Activated B cell treated with CpG ODN at 0.5 μM for 24 hours (primary cell): ENCODE results near the gene EPSTI1. TPM values are rescaled to one million over a fixed set of nuclear protein-coding genes. Genes with fewer than 3 reads are reported as not detected.
"Not testable (repeated sequence)": the region's sequence is repeated elsewhere in the genome, so short reads cannot be mapped to it uniquely, and the experiment has no call there.

Experiments
- ATAC-seq: fragments of 200-7000 bp; cut with Tn5 transposase; one replicate; pipeline ENCODE4 v1.10.0; 2021; ENCODE audit warnings: low read depth, mild to moderate bottlenecking, moderate library complexity
- CTCF ChIA-PET: fragments of 350-600 bp; sonication (Branson Sonifier 250); formaldehyde crosslinking; loops from one replicate; lab custom pipeline; 2021; ENCODE audit warnings: antibody characterized with exemption; lab: Charles Lee
- POLR2A ChIA-PET: fragments of 350-600 bp; sonication (Branson Sonifier 250); formaldehyde crosslinking; loops from one replicate; lab custom pipeline; 2021; ENCODE audit warnings: antibody characterized with exemption; lab: Charles Lee
- DNase-seq: peaks from one replicate; pipeline ENCODE4 v3.0.0; 2022
- H3K27ac Mint-ChIP-seq: one replicate; pipeline ENCODE4 v1.8.0; 2020; ENCODE audit warnings: mixed read lengths
- H3K27me3 Mint-ChIP-seq: one replicate; pipeline ENCODE4 v1.8.0; 2021; ENCODE audit warnings: mixed read lengths
- H3K36me3 Mint-ChIP-seq: one replicate; pipeline ENCODE4 v1.8.0; 2021; ENCODE audit warnings: low read depth, mixed read lengths
- H3K4me1 Mint-ChIP-seq: one replicate; pipeline ENCODE4 v1.8.0; 2021; ENCODE audit warnings: mixed read lengths
- H3K4me3 Mint-ChIP-seq: one replicate; pipeline ENCODE4 v1.8.0; 2020; ENCODE audit warnings: mild to moderate bottlenecking, mixed read lengths
- H3K9me3 Mint-ChIP-seq: one replicate; pipeline ENCODE4 v1.8.0; 2020; ENCODE audit warnings: mixed read lengths
- intact Hi-C: fragments of 100-400 bp; cut with micrococcal nuclease; formaldehyde crosslinking; loops from one replicate; pipeline ENCODE4 v1.15.1; 2024
- total RNA-seq: library from RNA; stranded (reverse); gene quantifications from 2 replicates; pipeline ENCODE4 v1.2.3, GENCODE V29; 2022
- TF ChIP-seq, protein P1 (sequence below): fragments of 200-600 bp; IDR thresholded peaks from one replicate; pipeline ENCODE4 v1.8.0; 2022; ENCODE audit warnings: antibody characterized with exemption, mild to moderate bottlenecking

EPSTI1 gene, protein sequence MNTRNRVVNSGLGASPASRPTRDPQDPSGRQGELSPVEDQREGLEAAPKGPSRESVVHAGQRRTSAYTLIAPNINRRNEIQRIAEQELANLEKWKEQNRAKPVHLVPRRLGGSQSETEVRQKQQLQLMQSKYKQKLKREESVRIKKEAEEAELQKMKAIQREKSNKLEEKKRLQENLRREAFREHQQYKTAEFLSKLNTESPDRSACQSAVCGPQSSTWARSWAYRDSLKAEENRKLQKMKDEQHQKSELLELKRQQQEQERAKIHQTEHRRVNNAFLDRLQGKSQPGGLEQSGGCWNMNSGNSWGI
- 30.6 and 32.8 TPM in 2 replicates for total RNA-seq

DNA sequence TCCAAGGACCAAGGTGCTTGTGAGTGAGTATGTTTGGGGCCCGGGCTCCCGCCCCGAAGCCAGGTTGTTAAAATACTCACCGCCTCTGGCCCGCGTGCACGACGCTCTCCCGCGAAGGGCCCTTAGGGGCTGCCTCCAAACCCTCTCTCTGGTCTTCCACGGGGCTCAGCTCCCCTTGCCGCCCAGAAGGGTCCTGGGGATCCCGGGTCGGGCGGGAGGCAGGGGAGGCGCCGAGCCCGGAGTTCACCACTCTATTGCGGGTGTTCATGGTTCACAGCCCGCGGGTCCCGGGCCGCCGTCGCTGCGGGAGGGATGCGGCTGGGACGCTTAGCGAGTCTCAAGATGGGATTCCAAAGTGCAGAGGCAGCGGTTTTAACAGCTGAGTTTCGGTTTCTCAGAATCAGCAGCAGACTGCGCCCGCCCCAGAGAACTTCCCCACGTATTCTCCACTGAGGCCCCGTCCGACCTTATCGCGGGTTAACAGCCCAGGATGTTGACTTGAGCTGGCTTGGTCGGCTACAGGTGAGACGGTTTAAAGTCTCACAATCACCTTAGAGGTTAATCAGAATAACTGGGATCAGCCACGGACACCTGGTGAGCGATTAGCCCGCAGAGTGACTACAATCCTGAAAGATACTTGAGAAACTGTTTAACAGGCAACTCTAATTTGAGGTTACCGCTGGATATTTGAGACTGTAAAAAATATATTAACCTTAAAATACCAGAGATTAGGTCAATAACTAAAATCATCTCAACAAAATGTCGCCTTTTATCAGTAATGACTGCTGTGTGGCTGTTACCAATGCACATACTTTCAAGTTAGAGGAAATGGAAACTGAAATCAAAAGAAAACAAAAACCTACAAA is at the start of gene EPSTI1:
TSS of gene EPSTI1 (minus strand) at position 344 of the 866 bp plus-strand sequence. CDS start at position 268, 76 bp downstream.
- peak within 1 kb of the TSS; percentile 99 for H3K27ac Mint-ChIP-seq
- peaks cover 58% of the 10 kb centered on the region for H3K4me1 Mint-ChIP-seq
- DNase-seq (peak; percentile 69), ATAC-seq (peak; percentile 85)
- POLR2A ChIA-PET = interaction anchor here (0.6 to 3.0 kb wide), 24 partner anchors 7 to 1268 kb away, joined by 3 to 50 read pairs (median 7); partner anchors contain the start of genes AKAP11, CCDC122 and DNAJC15
- CTCF ChIA-PET = interaction anchor here (0.6 to 7.9 kb wide), 6 partner anchors 20 to 124 kb away, joined by 3 to 49 read pairs (median 4); no protein-coding TSS in a partner anchor
- H3K4me3 Mint-ChIP-seq = peak within 1 kb of the TSS; percentile 92
- H3K27me3 Mint-ChIP-seq = no peaks in the 10 kb centered on the region
- intact Hi-C loops = loop anchor here (1.0 to 5.0 kb wide), 8 partner anchors 8 to 1585 kb away; partner anchors contain the start of genes DNAJC15 and TSC22D1
- TF ChIP-seq, protein P1, sequence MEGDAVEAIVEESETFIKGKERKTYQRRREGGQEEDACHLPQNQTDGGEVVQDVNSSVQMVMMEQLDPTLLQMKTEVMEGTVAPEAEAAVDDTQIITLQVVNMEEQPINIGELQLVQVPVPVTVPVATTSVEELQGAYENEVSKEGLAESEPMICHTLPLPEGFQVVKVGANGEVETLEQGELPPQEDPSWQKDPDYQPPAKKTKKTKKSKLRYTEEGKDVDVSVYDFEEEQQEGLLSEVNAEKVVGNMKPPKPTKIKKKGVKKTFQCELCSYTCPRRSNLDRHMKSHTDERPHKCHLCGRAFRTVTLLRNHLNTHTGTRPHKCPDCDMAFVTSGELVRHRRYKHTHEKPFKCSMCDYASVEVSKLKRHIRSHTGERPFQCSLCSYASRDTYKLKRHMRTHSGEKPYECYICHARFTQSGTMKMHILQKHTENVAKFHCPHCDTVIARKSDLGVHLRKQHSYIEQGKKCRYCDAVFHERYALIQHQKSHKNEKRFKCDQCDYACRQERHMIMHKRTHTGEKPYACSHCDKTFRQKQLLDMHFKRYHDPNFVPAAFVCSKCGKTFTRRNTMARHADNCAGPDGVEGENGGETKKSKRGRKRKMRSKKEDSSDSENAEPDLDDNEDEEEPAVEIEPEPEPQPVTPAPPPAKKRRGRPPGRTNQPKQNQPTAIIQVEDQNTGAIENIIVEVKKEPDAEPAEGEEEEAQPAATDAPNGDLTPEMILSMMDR = no peak
- no peaks in the 10 kb centered on the region for H3K9me3 Mint-ChIP-seq
- H3K36me3 Mint-ChIP-seq = peaks cover 5% of the 10 kb centered on the region

DNA sequence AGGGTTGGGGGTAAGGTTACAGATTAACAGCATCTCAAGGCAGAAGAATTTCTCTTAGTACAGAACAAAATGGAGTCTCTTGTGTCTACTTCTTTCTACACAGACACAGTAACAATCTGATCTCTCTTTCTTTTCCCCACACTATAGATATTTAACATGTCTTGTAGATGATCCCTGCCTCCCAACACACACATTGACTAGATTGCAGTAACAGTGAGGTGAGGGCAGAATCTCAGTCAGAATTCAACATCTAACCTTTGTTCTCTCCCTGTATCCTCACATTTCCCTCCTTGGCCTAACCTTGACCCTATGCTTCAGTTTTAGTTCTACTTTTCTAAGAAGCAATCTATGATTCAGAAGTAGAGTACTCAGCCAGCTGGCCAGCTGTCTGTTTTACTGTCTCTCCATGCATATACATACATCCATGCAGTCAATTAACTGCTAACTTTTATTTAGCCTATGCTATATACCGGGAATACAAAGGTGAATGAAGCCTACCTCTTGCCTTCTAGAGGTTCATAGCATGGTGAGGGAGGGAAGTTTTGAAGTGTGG is 49.4 kb upstream of the EPSTI1 start:
- H3K27ac Mint-ChIP-seq = peak overlapping the region; percentile 79
- no peaks in the 10 kb centered on the region for H3K27me3 Mint-ChIP-seq
- POLR2A ChIA-PET = interaction anchor here (1.0 to 2.7 kb wide), 2 partner anchors 9 to 10 kb away, joined by 3 to 11 read pairs; no protein-coding TSS in a partner anchor
- intact Hi-C loops = loop anchor here (2.0 kb wide), 1 partner anchor 13 kb away; no protein-coding TSS in a partner anchor
- peaks cover 77% of the 10 kb centered on the region for H3K4me1 Mint-ChIP-seq
- no peaks in the 10 kb centered on the region for H3K9me3 Mint-ChIP-seq
- CTCF ChIA-PET = interaction anchor here (1.1 kb wide), 1 partner anchor 17 kb away, joined by 3 read pairs; no protein-coding TSS in a partner anchor
- ATAC-seq (peak; percentile 22), DNase-seq (no peak)
- peak overlapping the region; percentile 39 for H3K4me3 Mint-ChIP-seq
- peaks cover 21% of the 10 kb centered on the region for H3K36me3 Mint-ChIP-seq
- TF ChIP-seq, protein P1 = no peak

DNA sequence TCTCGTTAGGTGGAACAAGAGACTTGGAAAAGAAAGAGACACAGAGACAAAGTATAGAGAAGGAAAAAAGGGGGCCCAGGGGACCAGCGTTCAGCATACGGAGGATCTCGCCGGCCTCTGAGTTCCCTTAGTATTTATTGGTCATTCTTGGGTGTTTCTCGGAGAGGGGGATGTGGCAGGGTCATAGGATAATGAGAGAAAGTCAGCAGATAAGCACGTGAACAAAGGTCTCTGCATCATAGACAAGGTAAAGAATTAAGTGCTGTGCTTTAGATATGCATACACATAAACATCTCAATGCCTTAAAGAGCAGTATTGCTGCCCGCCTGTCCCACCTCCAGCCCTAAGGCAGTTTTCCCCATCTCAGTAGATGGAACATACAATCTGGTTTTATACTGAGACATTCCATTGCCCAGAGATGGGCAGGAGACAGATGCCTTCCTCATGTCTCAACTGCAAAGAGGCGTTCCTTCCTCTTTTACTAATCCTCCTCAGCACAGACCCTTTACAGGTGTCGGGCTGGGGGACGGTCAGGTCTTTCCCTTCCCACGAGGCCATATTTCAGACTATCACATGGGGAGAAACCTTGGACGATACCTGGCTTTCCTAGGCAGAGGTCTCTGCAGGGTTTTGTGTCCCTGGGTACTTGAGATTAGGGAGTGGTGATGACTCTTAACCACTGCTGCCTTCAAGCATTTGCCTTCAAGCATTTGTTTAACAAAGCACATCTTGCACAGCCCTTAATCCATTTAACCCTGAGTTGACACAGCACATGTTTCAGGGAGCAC is 48.7 kb upstream of the EPSTI1 start:
- H3K27me3 Mint-ChIP-seq, ATAC-seq, DNase-seq, CTCF ChIA-PET, H3K9me3 Mint-ChIP-seq: not testable (repeated sequence)
- intact Hi-C loops = loop anchor here (2.0 kb wide), 1 partner anchor 14 kb away; no protein-coding TSS in a partner anchor
- Mint-ChIP-seq H3K4me3 (peak overlapping the region; percentile 17), H3K36me3 (peaks cover 17% of the 10 kb centered on the region), H3K27ac (peak overlapping the region; percentile 79), H3K4me1 (peaks cover 71% of the 10 kb centered on the region)
- POLR2A ChIA-PET = interaction anchor here (2.7 kb wide), 1 partner anchor 9 kb away, joined by 11 read pairs; no protein-coding TSS in a partner anchor

DNA sequence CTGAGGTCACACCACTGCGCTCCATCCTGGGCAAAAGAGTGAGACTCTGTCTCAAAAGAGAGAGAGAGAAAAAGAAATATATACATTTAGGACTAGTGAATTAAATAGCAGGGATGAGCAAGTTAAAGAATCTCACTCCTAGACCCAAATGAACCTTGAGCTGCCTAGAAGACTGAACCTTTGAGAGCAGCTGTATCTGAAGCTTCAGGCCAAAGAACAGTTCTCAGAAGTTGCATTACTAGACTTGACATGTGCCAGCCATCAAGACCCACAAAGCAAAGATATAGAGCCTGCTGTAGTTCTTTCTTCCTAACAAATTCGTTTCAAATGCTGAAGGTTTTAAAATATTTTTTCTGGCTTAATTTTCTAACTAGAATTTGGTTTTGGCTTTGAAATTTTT is 47.9 kb upstream of the EPSTI1 start:
- Mint-ChIP-seq H3K36me3 (peaks cover 19% of the 10 kb centered on the region), H3K4me3 (peak overlapping the region; percentile 12), H3K27me3 (no peaks in the 10 kb centered on the region), H3K9me3 (no peaks in the 10 kb centered on the region), H3K4me1 (peaks cover 65% of the 10 kb centered on the region), H3K27ac (peak overlapping the region; percentile 79)
- ATAC-seq (no peak), DNase-seq (no peak)
- TF ChIP-seq, protein P1 = no peak
- CTCF ChIA-PET = no interaction called here
- POLR2A ChIA-PET = no interaction called here
- intact Hi-C loops = loop anchor here (2.0 kb wide), 1 partner anchor 15 kb away; no protein-coding TSS in a partner anchor
